Measurements from ENCODE around the gene SPIRE2. TPM values are rescaled to one million over a fixed set of nuclear protein-coding genes. Genes with fewer than 3 reads are reported as not detected.
"Not testable (repeated sequence)": the region's sequence is repeated elsewhere in the genome, so short reads cannot be mapped to it uniquely, and the experiment has no call there.

The SPIRE2 gene
- total and polyA plus RNA-seq, 2 of the 4 experiments (the other 2 are of a cell fraction): 0.72 to 1.9 TPM

DNA sequence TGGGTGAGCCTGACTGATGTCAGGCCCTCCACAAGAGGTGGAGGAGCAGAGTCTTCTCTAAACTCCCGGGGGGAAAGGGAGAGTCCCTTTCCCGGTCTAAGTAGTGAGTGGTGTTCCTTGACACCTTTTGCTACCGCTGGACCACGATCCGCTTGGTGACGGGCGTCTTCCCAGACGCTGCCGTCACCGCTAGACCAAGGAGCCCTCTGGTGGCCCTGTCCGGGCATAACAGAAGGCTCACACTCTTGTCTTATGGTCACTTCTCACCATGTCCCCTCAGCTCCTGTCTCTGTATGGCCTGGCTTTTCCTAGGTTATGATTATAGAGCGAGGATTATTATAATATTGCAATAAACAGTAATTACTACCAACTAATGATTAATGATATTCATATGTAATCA lies 35.2 kb upstream of the SPIRE2 start:
- H4K5ac ChIP-seq (ENCODE audit: low read depth, low read length); dilution Hi-C loops (cut with HindIII; ENCODE audit: low sequenced_read_pairs, unreplicated experiment); H3K9me3 ChIP-seq (ENCODE audit: control insufficient read depth, insufficient read depth, low read length); H3K79me1 ChIP-seq (ENCODE audit: low read depth in 1 of 2, low read length in 2 of 2); H2BK15ac ChIP-seq (ENCODE audit: low read depth, low read length); H2AK5ac ChIP-seq (ENCODE audit: low read depth, low read length); H3K4me1 ChIP-seq (ENCODE audit: control insufficient read depth, insufficient read depth, low read length); DNase-seq; H3K4ac ChIP-seq (ENCODE audit: low read depth, low read length); H3K18ac ChIP-seq (ENCODE audit: low read depth, low read length); H3K23ac ChIP-seq (ENCODE audit: low read depth, low read length); H3K9ac ChIP-seq (ENCODE audit: low read depth, low read length); H4K20me1 ChIP-seq (ENCODE audit: insufficient read depth, low read length); H3K4me3 ChIP-seq (ENCODE audit: insufficient read depth, low read depth, low read length); H3K27me3 ChIP-seq (ENCODE audit: control insufficient read depth, insufficient read depth, low read length); H2BK20ac ChIP-seq (ENCODE audit: low read depth, low read length); H3K56ac ChIP-seq (ENCODE audit: extremely low read depth, insufficient read depth, low read length); ATAC-seq (ENCODE audit: low read depth); H4K91ac ChIP-seq (ENCODE audit: insufficient read depth, low read depth, low read length); H3K9me1 ChIP-seq (ENCODE audit: insufficient read depth, low read length); H2AFZ ChIP-seq (replicated peaks; ENCODE audit: low read length, poor library complexity); in situ Hi-C loops (cut with MboI; ENCODE audit: low sequenced_read_pairs); H4K8ac ChIP-seq (ENCODE audit: low read depth in 2 of 2, low read length in 2 of 2); POLR2A ChIA-PET (ENCODE audit: unreplicated experiment); H2BK5ac ChIP-seq (ENCODE audit: low read depth, low read length, poor library complexity, severe bottlenecking); BruUV-seq (replicated peaks); H2AK9ac ChIP-seq (replicated peaks; ENCODE audit: low read depth, low read length, poor library complexity); H3K14ac ChIP-seq (replicated peaks; ENCODE audit: low read depth, low read length); H3K27ac ChIP-seq (ENCODE audit: insufficient read depth, low read length); H2BK120ac ChIP-seq (ENCODE audit: low read depth, low read length): not testable (repeated sequence)
- CTCF ChIA-PET: interaction anchor here (0.6 to 1.4 kb wide), 2 partner anchors 9 to 68 kb away, joined by 4 read pairs; no protein-coding TSS in a partner anchor
- TF ChIP-seq SMC3 (IDR thresholded peaks at IDR 0.05; ENCODE audit: low read depth, low read length) (peak; percentile 58), RAD21 (IDR thresholded peaks at IDR 0.05; ENCODE audit: low read length) (peak; percentile 51)
- TF ChIP-seq, protein P1, sequence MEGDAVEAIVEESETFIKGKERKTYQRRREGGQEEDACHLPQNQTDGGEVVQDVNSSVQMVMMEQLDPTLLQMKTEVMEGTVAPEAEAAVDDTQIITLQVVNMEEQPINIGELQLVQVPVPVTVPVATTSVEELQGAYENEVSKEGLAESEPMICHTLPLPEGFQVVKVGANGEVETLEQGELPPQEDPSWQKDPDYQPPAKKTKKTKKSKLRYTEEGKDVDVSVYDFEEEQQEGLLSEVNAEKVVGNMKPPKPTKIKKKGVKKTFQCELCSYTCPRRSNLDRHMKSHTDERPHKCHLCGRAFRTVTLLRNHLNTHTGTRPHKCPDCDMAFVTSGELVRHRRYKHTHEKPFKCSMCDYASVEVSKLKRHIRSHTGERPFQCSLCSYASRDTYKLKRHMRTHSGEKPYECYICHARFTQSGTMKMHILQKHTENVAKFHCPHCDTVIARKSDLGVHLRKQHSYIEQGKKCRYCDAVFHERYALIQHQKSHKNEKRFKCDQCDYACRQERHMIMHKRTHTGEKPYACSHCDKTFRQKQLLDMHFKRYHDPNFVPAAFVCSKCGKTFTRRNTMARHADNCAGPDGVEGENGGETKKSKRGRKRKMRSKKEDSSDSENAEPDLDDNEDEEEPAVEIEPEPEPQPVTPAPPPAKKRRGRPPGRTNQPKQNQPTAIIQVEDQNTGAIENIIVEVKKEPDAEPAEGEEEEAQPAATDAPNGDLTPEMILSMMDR (conservative IDR thresholded peaks at IDR 0.05; ENCODE audit: low read depth, low read length): peak; percentile 52
- H3K4me2 ChIP-seq (ENCODE audit: low read depth, low read length): peak overlapping the region; percentile 69
- 50% methylated on average over 2 of the region's 12 CpGs; no CpG with 5 or more reads in 1 of the 2 experiments for WGBS, 2 experiments (ENCODE audit: extremely low coverage in 2 of 2, insufficient read length in 1 of 2)
- H3K36me3 ChIP-seq (ENCODE audit: control insufficient read depth, insufficient read depth, low read length): peaks cover 21% of the 10 kb centered on the region
- intact Hi-C loops (cut with micrococcal nuclease): loop anchor here (1.0 to 2.0 kb wide), 3 partner anchors 68 to 92 kb away; partner anchors contain the start of gene SPATA2L

All from IMR-90 (cell line).